Endothelial cell (in vitro differentiated cells): ENCODE data around the gene ATXN10. TPM values are rescaled to one million over a fixed set of nuclear protein-coding genes. Genes with fewer than 3 reads are reported as not detected.

Experiments used
- DNase-seq: peaks from one replicate; pipeline ENCODE4 v3.0.0; 2021; ENCODE audit warnings: low spot score
- H3K27ac Mint-ChIP-seq: one replicate; pipeline ENCODE4 v1.8.0; 2021; ENCODE audit warnings: mixed read lengths, inconsistent platforms; ENCODE audit not compliant: unreplicated experiment
- H3K27me3 Mint-ChIP-seq: one replicate; pipeline ENCODE4 v1.8.0; 2021; ENCODE audit warnings: mild to moderate bottlenecking, moderate library complexity, mixed read lengths, inconsistent platforms; ENCODE audit not compliant: unreplicated experiment
- H3K36me3 Mint-ChIP-seq: one replicate; pipeline ENCODE4 v1.8.0; 2021; ENCODE audit warnings: mild to moderate bottlenecking, low read depth, mixed read lengths, inconsistent platforms; ENCODE audit not compliant: unreplicated experiment
- H3K4me1 Mint-ChIP-seq: one replicate; pipeline ENCODE4 v1.8.0; 2021; ENCODE audit warnings: mild to moderate bottlenecking, mixed read lengths, inconsistent platforms; ENCODE audit not compliant: unreplicated experiment
- H3K4me3 Mint-ChIP-seq: one replicate; pipeline ENCODE4 v1.8.0; 2021; ENCODE audit warnings: mild to moderate bottlenecking, mixed read lengths, inconsistent platforms; ENCODE audit not compliant: unreplicated experiment
- H3K9me3 Mint-ChIP-seq: one replicate; pipeline ENCODE4 v1.8.0; 2021; ENCODE audit warnings: mixed read lengths, inconsistent platforms; ENCODE audit not compliant: unreplicated experiment
- CTCF ChIP-seq: fragments of 200-600 bp; sonication (generic); IDR thresholded peaks from one replicate; pipeline ENCODE4 v1.5.0; 2021; ENCODE audit warnings: antibody characterized with exemption; ENCODE audit not compliant: unreplicated experiment
- total RNA-seq: library from RNA; stranded (reverse); fragmentation: NEBNext Ultra II Directional; extraction: Animal tissue kit (Norgen Biotek cat#: 25700); gene quantifications from one replicate; pipeline ENCODE4 v1.2.1, GENCODE V29; 2021; ENCODE audit not compliant: unreplicated experiment

ATXN10 gene
- total RNA-seq, 1 donor from 2014 or later, result 152 TPM

- no peaks in the 10 kb centered on the region for H3K4me1 Mint-ChIP-seq
- DNase-seq, result no peak
- H3K27ac Mint-ChIP-seq, result no peak overlapping the region
- H3K27me3 Mint-ChIP-seq, result peaks cover 2% of the 10 kb centered on the region
- TF ChIP-seq CTCF, result no peak
- H3K36me3 Mint-ChIP-seq, result peaks cover 4% of the 10 kb centered on the region
- H3K9me3 Mint-ChIP-seq, result no peaks in the 10 kb centered on the region
- H3K4me3 Mint-ChIP-seq, result no peak overlapping the region
These were observed 50.4 kb downstream of the ATXN10 start for GRCh38 chr22:45722006-45722405.

- Mint-ChIP-seq H3K36me3 (peaks cover 6% of the 10 kb centered on the region), H3K4me1 (peaks cover 4% of the 10 kb centered on the region), H3K27me3 (peaks cover 2% of the 10 kb centered on the region), H3K9me3 (no peaks in the 10 kb centered on the region), H3K4me3 (no peak overlapping the region), H3K27ac (no peak overlapping the region)
- TF ChIP-seq CTCF, result no peak
- no peak for DNase-seq
These were observed 54.4 kb downstream of the ATXN10 start for GRCh38 chr22:45726081-45726480.

- Mint-ChIP-seq H3K4me1 (peaks cover 7% of the 10 kb centered on the region), H3K9me3 (no peaks in the 10 kb centered on the region), H3K27ac (no peak overlapping the region), H3K36me3 (peaks cover 4% of the 10 kb centered on the region), H3K4me3 (no peak overlapping the region), H3K27me3 (no peaks in the 10 kb centered on the region)
- TF ChIP-seq CTCF, result no peak
- no peak for DNase-seq
These were observed 59.6 kb downstream of the ATXN10 start for GRCh38 chr22:45731041-45731797.

GRCh38 chr22:45731798-45732495 is 60.3 kb downstream of the ATXN10 start:
- Mint-ChIP-seq H3K27me3 (no peaks in the 10 kb centered on the region), H3K27ac (no peak overlapping the region), H3K9me3 (no peaks in the 10 kb centered on the region), H3K4me3 (no peak overlapping the region), H3K4me1 (peaks cover 7% of the 10 kb centered on the region), H3K36me3 (peaks cover 4% of the 10 kb centered on the region)
- DNase-seq, result no peak
- TF ChIP-seq CTCF, result no peak

- H3K27me3 Mint-ChIP-seq, result no peaks in the 10 kb centered on the region
These were observed 63.6 kb downstream of the ATXN10 start for GRCh38 chr22:45735273-45735672.

More at GRCh38 chr22:45735273-45735672, 63.6 kb downstream of the ATXN10 start:
- H3K27ac Mint-ChIP-seq, result no peak overlapping the region
- H3K36me3 Mint-ChIP-seq, result peaks cover 15% of the 10 kb centered on the region
- H3K4me1 Mint-ChIP-seq, result peaks cover 7% of the 10 kb centered on the region
- no peaks in the 10 kb centered on the region for H3K9me3 Mint-ChIP-seq
- DNase-seq, result no peak
- TF ChIP-seq CTCF, result no peak
- H3K4me3 Mint-ChIP-seq, result no peak overlapping the region
